ENCODE results near the gene FBXO4.

Gene FBXO4

GRCh38 chr5:41893074-41893851, 31.8 kb upstream of the FBXO4 start:
- Histone ChIP-seq H3K27ac (ENCODE audit: extremely low read depth, low read depth, low read length) (no peak overlapping the region), H3K4me1 (ENCODE audit: control insufficient read depth, insufficient read depth, low read length) (no peaks in the 10 kb centered on the region), H3K9me3 (ENCODE audit: control insufficient read depth, insufficient read depth, low read depth, low read length) (no peaks in the 10 kb centered on the region), H3K4me3 (ENCODE audit: low read depth, low read length) (no peak overlapping the region), H3K36me3 (ENCODE audit: control insufficient read depth in 2 of 2, insufficient read depth in 1 of 2, low read length in 2 of 2) (no peaks in the 10 kb centered on the region)
- ChIA-PET CTCF (interaction anchor here (0.6 to 1.0 kb wide), 3 partner anchors 9 to 1211 kb away, joined by 3 read pairs; no protein-coding TSS in a partner anchor), POLR2A (no interaction called here)
- no peak for TF ChIP-seq ZNF302 (tag by site-specific recombination; IDR thresholded peaks at IDR 0.05; ENCODE audit: low read depth)
- peak; percentile 66; the same call in 1 of the 2 replicates for TF ChIP-seq PRDM1 (tag by site-specific recombination; IDR thresholded peaks at IDR 0.05)

- H3K9me3 ChIP-seq (ENCODE audit: control insufficient read depth, insufficient read depth, low read depth, low read length) = no peaks in the 10 kb centered on the region
- POLR2A ChIA-PET = no interaction called here
- H3K4me1 ChIP-seq (ENCODE audit: control insufficient read depth, insufficient read depth, low read length) = no peaks in the 10 kb centered on the region
- no peak overlapping the region for H3K27ac ChIP-seq (ENCODE audit: extremely low read depth, low read depth, low read length)
- CTCF ChIA-PET = interaction anchor here (0.6 kb wide), 1 partner anchor 993 kb away, joined by 4 read pairs; no protein-coding TSS in a partner anchor
- peak; percentile 92 for TF ChIP-seq ZBTB17 (tag by site-specific recombination; IDR thresholded peaks at IDR 0.05)
- no peak for TF ChIP-seq ZNF133 (tag by site-specific recombination; IDR thresholded peaks at IDR 0.05)
- H3K4me3 ChIP-seq (ENCODE audit: low read depth, low read length) = no peak overlapping the region
- H3K36me3 ChIP-seq (ENCODE audit: control insufficient read depth in 2 of 2, insufficient read depth in 1 of 2, low read length in 2 of 2) = no peaks in the 10 kb centered on the region
Measured at GRCh38 chr5:41896230-41896629, 28.9 kb upstream of the FBXO4 start.

GRCh38 chr5:41903382-41903891, 21.6 kb upstream of the FBXO4 start:
- ChIA-PET CTCF (interaction anchor here (0.6 kb wide), 1 partner anchor 908 kb away, joined by 3 read pairs; the partner anchor contains the start of gene SELENOP), POLR2A (interaction anchor here (0.8 to 2.5 kb wide), 14 partner anchors 12 to 1580 kb away, joined by 3 to 30 read pairs (median 4); partner anchors contain the start of genes FBXO4, OXCT1 and TMEM267)
- H3K4me3 ChIP-seq (ENCODE audit: low read depth, low read length) = peak overlapping the region; percentile 51
- H3K36me3 ChIP-seq (ENCODE audit: control insufficient read depth in 2 of 2, insufficient read depth in 1 of 2, low read length in 2 of 2) = peaks cover 12 to 27% of the 10 kb centered on the region in 2 experiments; a peak in 2 of 3 replicates
- H3K27ac ChIP-seq (ENCODE audit: extremely low read depth, low read depth, low read length) = no peak overlapping the region
- no peaks in the 10 kb centered on the region for H3K9me3 ChIP-seq (ENCODE audit: control insufficient read depth, insufficient read depth, low read depth, low read length)
- peaks cover 4% of the 10 kb centered on the region for H3K4me1 ChIP-seq (ENCODE audit: control insufficient read depth, insufficient read depth, low read length)
- TF ChIP-seq ZNF248 (tag by site-specific recombination; IDR thresholded peaks at IDR 0.05) (no peak), ZBTB11 (tag by site-specific recombination; conservative IDR thresholded peaks at IDR 0.05; ENCODE audit: low read depth) (no peak), ZSCAN4 (tag by site-specific recombination; IDR thresholded peaks at IDR 0.05) (no peak), ATF2 (tag by site-specific recombination; IDR thresholded peaks at IDR 0.05; ENCODE audit: low read depth) (no peak), ZNF391 (tag by site-specific recombination; IDR thresholded peaks at IDR 0.05; ENCODE audit: borderline replicate concordance, low read depth) (0 out of 2 replicates have a peak, but pooled peaks have one; percentile 20), ZNF488 (tag by site-specific recombination; IDR thresholded peaks at IDR 0.05) (no peak), ZNF362 (tag by site-specific recombination; IDR thresholded peaks at IDR 0.05) (no peak), ZNF398 (tag by site-specific recombination; IDR thresholded peaks at IDR 0.05) (no peak), ZNF19 (tag by site-specific recombination; IDR thresholded peaks at IDR 0.05; ENCODE audit: low read depth) (no peak), ZNF341 (tag by site-specific recombination; IDR thresholded peaks at IDR 0.05; ENCODE audit: low read depth) (no peak), ZNF513 (tag by site-specific recombination; IDR thresholded peaks at IDR 0.05) (peak; percentile 6; the same call in 1 of the 2 replicates)

All from HEK293 (cell line).